HG03135 (cell line): ENCODE data around the gene SLC40A1.

ENCODE experiments used
- ATAC-seq: cut with Tn5 transposase; IDR thresholded peaks from one replicate; pipeline ENCODE4 v1.9.1; 2021; ENCODE audit warnings: mild to moderate bottlenecking, moderate library complexity; ENCODE audit not compliant: unreplicated experiment

SLC40A1 gene

DNA sequence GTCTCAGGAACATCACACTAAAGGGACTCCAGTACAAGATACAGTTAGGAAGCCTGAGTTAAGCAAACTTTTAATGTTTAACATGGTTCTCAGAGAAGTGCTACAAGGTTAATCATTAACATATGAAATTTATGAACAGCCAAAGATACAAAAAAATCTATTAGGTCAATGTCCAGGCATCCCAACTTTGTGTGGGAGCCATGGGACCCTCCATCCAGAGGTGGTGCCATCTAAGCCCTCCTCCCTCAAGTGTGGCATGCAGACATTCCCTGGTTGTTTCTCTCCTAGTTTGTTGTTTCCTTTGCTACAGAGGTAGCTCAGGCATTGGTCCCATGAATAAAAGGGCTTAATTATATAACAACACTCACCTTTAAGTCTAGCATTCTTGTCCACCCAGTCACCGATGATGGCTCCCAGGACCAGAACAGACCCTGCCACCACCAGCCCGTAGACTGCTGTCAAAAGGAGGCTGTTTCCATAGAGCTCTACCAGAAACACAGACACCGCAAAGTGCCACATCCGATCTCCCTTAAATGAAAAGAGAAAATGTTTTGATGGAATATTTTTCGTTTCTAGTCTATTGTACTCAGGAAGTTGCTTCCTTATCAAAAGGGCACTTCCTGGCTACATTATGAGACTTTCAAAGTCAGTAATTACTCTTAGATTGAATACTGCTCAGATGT is 5.7 kb downstream of the SLC40A1 start:
- ATAC-seq: no peak

DNA sequence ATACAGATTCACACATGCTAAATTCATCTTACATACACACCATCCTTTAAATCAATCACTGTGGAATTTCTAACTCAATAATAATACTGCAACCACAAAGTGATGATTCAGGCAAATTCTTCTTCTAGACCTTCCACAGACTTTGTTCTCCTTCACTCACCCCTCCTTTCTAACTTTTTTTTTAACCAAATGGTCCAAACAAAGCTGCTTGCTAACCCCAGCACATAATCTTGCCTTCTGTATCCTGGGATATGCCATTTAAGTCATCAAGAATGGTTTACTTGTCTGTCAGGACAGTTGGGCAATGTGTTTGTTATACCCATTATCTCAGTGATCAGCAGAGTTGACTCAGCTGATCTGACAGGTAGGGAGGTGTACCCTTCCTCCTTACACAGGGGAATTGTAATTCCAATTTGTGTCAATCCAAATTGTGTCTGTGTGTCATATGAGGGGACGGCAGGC is 10.0 kb downstream of the SLC40A1 start:
- ATAC-seq: no peak

DNA sequence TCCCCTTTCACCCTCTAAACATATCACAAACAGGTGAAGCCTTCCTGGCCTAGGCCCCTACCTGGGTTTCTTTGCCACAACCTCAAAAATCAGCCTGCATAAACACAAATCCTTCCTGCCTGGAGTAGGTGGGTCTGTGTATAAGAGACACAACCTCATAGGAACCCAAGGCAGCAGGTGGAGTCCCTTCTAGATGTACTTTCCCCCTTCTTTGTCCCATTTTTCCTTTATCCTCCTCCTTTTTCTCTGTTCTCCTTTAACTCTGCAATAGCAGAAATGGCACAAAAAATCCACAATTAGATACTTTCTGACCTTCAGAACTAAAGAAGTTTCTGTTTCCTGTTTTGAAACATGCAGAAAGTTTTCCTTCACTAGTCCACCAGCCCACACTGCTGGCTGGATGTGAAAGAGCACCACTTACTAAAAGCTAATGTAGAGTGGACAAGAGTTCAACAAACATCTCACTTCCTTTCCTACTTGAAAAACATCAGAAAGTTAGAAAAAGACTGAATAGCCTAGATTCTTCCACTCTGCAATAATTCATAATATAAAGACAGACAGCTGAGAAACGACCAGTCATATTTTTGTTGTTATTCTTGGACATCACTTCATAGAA is 11.2 kb downstream of the SLC40A1 start:
- ATAC-seq: no peak

DNA sequence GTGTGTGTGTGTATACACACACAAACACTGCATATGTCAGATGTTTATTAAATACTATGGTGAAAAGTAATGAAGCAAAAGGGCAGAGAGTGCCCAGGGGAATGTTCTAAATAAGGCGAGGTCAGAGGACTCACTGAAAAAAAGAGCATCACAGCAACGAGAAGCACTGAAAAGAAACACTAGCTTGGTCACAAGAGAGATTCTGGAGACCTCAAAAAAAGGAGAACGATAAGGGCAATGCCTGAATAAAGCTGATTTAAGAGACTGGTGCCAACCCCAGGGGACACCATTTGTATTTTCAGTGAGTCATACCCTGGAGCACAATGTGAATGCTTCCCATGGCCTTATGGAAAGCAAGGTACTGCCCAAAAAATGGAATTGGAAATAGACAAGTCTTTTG is 14.5 kb downstream of the SLC40A1 start:
- no peak for ATAC-seq

DNA sequence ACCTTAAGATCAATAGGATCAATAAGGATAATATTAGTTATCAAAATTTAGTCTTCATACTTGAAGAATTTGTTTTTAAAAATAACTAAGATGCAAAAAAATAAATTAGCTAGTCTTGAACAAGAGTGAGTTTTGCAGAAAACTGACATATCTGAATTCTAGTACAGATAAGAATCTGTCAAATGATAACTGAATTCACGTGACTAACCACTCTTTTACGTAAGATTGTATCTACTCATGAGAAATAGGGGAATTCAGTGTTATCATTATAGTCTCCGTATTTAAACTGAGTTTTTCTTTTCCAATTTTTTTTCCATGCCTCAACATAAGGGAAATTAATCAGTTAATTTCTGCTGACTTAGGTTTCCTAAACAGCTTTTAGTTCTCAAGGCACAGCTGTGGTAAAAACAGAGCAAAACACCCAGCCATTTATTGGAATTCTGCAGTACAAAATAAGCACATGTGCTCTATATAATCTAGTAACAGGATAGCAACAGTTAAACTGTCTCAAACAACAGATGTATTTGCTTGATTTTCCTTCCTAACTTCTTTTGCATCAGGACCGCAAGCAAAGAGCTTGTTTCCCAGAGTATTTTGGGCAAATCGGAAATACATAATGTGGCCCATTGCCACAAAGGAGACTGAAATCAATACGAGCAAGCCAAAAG is 19.1 kb downstream of the SLC40A1 start:
- no peak for ATAC-seq

DNA sequence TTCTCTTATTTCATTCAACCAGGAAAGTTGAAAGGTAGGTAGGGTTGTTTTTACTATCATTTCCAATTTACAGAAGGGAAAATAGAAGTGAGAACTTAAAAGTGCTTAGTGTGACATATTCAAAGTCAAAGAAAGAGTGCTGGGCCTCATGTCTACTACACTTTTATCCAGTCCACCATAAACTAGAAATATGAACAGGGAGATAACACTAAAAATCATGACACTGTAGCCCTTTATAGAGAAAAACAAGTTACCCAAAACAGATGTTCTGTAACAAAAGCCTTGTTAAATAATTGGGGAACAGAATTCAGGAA is 20.4 kb downstream of the SLC40A1 start:
- no peak for ATAC-seq

DNA sequence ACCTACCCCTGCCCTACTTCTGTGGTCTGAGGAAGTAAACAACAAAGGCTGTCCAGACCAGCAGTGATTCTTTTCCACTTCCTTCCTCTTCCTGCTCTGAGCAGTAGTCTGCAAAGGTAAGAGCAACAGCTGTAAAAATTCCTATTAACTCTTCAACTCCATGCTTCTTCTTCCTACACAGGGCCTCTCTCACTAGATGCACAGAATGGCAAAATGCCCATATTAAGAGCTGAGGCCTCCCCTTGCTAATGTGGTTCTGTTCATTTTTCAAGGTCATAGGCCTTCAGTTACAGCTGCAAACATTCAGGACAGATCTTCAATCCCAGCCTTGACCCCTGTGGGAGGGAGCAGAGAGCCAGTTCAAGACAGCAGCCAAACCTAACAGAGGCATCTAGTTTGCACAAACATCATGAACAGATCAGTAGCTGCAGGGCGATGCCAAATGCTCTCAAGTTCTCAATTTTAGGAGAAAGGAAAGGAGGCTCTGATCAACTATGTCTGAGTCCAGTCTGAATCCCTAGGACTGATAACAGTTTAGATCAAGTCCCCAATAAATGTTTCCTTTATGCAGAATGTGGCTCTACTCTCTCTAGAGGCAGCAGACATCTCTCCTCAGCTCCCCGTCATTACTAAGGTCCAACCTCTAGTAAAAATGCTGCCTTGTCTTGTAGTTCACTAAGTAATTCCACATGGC is 20.9 kb downstream of the SLC40A1 start:
- no peak for ATAC-seq

DNA sequence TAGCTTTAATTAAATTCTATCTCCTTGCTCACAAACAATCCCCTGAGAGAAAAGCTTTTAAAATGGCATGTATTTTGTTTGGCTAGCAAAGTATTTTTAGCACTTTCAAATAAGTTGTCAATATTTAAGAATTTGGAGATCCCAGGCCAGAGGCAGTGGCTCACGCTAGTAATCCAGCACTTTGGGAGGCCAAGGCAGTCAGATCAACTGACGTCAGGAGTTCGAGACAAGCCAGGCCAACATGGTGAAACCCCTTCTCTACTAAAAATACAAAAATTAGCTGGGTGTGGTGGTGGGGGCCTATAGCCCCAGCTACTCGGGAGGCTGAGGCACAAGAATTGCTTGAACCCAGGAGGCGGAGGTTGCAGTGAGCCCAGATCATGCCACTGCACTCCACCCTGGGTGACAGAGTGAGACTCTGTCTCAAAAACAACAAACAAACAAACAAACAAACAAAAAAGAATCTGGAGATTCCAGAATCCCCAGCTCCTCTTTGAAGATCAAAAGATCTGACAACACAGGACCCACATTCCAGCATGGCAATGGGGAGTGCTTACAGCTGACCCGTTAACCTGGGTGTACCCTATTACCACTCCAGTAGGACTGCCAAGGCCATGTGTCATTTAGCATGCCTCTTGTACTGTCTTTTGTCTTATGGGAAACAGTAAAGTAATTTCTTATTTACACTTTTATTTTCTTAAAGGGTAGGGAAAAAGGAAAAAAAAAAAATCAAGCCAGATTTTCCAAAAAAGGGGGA is 21.9 kb downstream of the SLC40A1 start:
- no peak for ATAC-seq

DNA sequence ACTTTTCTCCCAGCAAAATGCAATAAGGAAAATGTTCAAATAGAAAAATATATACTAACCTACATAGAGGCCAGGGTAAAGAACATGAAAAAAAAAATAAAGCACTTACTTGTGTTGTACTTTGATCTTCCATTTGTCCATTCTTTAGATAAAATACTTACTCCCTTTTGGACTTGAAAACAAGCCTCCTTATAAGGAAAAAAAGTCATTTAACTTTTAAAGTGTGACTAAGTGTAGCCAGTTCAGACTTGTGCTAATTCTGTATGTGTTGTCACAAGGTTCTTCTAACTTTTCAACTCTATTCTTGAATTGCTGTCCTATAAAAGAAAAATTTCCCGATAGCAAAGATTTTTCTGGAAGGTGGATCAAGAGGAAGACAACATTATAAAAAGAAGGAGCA is 23.2 kb downstream of the SLC40A1 start:
- ATAC-seq: no peak

DNA sequence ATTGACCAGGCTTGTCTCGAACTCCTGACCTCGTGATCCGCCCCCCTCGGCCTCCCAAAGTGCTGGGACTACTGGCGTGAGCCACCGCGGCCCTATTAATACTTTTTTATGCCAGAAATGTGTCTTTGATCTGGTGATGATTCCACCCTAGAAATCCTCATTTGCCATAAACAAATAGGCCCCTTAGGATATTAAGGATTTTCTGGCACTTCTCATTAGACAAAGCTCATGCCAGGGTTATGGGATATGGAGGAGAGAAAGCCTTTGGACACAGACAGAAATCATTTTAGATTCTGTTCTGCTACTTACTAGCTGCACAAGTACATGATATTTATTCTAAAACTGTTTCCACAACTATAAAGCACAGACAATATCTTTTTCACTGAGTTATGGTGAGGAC is 24.1 kb downstream of the SLC40A1 start:
- ATAC-seq: no peak

DNA sequence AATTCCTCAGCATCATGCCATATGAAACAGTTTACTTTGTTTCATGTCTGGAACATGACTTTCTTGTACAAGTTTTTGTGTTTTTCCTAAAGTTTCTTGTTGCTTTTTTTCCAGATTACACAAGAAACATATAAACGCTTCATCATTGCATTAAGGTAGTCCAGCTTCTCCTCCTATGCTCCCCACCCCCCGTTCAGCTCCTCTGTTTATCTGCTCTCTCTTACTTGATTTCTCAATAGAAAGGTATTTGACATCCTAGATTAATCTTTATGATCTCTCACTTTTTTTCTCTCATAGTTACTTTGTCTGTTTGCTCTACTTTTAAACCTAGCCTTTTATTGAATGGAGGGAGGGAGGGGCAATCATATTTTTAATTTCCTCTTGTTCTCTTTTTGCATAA is 25.4 kb downstream of the SLC40A1 start:
- ATAC-seq: no peak

DNA sequence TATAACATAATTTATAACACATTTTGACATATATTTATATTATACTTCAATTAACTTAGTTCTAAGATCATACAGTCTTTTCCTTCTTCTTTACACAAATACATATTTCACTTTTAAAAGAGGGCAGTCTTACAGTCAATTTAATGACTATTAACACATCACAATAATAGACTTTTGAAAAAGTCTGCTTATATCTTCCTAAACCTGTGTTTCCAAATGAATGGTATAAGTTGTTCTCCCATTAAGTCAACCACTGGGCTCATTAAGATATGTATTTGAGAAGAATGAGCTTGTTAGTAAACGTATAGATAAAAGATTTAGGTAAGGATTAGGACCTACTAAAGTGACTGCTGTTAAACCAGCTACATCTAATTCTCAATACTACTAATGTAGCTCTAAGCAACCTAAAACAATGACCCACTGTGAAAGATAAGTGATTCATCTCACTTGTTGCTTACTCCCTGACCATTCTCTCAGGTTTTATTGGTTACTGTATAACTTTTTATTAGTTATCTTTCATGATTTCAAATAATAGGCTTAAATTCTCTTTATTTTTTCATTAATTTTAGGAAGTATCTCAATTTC is 27.0 kb downstream of the SLC40A1 start:
- ATAC-seq: no peak

DNA sequence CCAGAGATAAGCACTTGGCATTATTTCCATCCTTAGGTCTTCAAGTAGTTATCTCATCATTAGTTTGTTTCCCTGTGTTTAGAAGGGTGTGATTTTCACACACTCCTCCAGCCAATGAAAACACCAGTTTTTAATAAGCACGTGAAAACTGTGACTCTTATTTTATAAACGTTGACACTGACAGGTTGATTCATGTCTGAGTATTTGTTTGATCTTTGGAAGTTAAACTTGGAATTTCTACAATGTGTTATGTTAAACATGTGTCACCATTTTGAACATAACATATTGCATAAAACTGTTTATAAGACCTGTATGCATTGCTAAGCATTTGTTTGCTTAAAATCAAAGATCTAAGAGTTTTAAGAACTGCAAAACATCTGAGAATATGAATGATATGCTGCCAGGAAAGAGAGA is 27.6 kb downstream of the SLC40A1 start:
- ATAC-seq: no peak

DNA sequence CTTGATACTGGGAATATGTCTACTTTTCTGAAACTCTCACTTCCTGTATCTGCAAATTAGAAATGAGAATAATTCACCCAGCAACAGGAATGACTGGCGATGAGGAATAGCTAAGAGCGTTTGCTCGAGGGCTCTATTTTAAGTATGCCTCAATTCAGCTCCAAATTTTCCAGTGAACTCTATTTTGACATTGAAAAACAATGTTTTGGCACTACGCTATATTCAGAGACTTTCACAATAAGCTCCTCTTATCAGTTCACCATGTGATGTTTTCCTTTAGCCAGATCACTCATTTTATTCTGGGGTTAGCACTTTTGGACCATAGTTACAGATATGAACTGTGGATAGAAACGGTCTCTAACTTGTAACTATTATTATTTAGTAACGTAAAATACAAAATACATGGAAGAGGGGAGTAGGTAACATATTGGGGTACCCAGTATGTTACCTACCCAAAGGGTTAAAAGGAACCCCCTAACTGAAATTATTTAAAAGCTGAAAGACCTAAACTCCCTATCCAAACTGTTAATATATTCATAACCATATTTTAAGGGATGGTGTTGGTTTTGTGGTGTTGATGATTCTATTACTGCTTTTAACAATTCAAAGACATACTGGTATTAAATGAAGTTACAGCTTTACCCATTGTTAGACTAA is 28.1 kb downstream of the SLC40A1 start:
- ATAC-seq: no peak

DNA sequence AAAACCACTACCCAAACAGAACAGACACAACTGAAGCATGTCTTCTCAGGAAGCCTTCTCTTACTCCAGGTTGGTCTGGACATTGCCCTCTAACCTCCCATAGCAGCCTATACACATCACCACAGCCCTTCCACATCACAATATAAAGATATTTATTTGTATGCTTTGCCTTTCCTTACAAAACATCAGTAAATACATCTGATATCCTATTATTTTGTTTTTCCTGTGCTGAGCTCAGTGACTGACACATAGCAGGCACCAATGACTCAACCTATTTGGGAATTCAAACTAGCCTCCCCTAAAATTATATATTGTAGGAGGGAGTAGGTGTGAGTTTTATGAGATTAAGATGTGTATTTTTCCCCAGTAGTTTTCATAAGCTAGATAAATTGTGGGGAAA is 28.8 kb downstream of the SLC40A1 start:
- ATAC-seq: no peak

DNA sequence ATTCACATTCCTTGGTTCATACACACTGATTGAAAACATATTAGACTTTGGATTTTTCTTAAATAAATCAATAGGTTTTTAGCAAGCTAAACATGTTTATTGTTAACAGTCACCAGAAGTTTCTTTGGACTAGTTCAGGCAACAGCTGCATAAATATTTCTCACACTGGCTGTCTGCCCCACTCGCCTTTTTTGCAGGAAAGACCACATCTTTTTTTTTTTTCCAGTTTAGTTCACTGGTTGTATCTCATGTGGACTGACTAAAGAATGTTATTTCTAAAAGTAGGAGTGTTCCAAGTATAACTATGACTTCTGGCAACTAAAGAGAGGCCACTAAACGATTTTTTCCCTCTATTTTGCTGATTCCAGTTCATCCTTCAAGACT is 31.1 kb downstream of the SLC40A1 start:
- no peak for ATAC-seq

DNA sequence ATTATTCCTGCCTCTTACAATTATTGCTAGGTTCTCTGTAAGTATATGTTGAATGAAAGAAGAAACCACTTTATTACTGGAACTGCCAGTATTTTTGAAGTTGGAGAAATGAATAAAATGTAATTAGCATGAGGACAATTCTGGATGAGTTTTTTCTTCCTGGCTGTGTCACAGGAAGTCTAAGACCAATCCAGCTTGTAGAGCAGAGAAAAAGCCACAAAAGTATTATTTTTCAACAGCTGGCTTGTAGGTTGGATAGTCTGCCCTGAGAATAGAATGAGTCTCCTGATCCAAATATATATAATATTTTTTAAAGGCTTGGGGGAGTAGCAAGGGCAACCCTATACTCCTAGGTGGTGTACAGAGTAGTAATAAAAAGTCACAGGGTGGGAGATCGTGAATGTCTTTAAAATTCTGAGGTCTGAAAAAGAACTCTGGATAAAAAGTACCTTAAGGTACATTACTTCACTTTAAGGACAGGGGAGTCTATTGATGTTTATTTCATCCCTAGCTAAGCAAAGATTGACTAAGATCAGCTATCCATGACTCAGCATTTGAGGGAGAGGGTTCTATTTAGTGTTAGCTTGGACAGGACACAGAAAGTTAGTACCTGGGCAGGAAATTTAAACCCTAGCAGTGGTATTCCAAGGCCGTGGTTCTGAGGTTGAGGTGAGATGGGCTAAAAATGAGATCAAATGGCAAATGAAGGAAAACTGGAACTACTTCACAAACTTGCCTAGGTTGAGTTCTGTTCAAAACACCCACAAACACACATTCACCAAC is 31.7 kb downstream of the SLC40A1 start:
- ATAC-seq: no peak

DNA sequence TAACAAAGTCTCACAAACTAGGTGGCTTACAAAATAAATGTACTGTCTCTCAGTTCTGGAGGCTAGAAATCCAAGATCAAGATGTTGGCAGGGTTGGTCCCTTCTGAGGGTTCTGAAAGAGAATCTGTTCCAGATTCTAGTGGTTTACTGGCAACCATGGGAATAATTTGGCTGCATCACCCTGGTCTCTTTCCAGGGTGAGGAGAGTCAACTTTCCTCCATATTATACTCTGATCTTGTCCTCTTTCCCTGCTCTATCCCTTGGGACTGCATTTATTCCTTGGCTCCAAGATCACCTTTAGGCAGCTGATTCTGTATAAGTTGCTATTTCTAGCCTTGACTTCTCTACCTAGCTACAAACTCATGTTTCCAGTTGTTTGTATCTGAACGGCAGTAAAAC is 35.2 kb downstream of the SLC40A1 start:
- ATAC-seq: no peak

DNA sequence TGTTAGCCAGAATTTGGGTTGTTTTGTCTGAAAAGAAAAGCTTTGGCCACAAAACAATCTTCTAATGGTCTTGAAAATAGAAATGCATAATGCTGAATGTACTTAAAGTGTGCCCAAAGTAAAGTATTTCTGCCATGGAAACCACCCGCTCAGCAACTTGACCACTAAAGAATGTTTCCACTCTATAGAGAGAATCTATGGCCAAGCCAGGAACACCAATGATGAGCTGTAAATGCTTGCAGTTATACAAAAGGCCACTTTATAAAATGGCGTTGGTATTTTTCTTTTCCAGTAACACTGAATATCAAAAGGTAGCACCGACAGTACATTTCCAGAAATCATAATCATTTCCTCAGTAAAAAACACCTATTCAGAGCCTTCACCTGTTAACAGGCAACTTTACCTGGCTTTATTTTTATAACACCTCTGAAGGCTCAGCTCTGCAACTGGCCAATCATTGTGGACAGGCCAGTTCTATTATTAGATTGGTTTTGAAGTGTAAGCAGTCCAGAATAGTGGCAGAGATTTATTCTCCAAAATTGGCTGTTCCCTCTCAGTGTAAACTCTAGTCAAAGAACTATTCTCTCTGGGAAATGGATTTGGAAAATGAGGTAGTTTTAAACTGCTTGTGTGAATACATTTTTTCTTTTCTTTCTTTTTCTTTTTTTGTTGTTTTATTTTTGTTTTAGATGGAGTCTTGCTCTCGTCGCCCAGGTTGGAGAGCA is 36.1 kb downstream of the SLC40A1 start:
- no peak for ATAC-seq
